K562 (cell line): Measurements from ENCODE around the gene ERC2. TPM values are rescaled to one million over a fixed set of nuclear protein-coding genes. Genes with fewer than 3 reads are reported as not detected.

ENCODE experiments used
- DIDO1 ChIP-seq: fragments of 450-650 bp; IDR thresholded peaks from 2 replicates; pipeline ENCODE4 v1.6.1; 2016; ENCODE audit warnings: low read depth, missing biosample characterization, missing genetic modification characterization
- ELK1 ChIP-seq: sonication (generic); formaldehyde crosslinking; IDR thresholded peaks from 2 replicates; pipeline ENCODE4 v1.8.1; 2022; ENCODE audit warnings: missing genetic modification reagents
- FOXK2 ChIP-seq, 2 experiments: fragments of 450-650 bp; IDR thresholded peaks in 1 of 2; conservative IDR thresholded peaks in 1 of 2; 2 replicates each; pipeline ENCODE4 v1.6.1; 2016; ENCODE audit warnings: low read depth in 2 of 2, mild to moderate bottlenecking in 1 of 2
- MXD1 ChIP-seq: fragments of 250-450 bp; sonication (Bioruptor Pico); IDR thresholded peaks from 2 replicates; pipeline ENCODE4 v1.8.0; 2021; ENCODE audit warnings: borderline replicate concordance, mild to moderate bottlenecking, moderate library complexity; ENCODE audit not compliant: poor library complexity, severe bottlenecking
- NR2F6 ChIP-seq: fragments of 450-650 bp; formaldehyde crosslinking; IDR thresholded peaks from 2 replicates; pipeline ENCODE4 v1.4.0; 2020; ENCODE audit warnings: mild to moderate bottlenecking
- RBM14 ChIP-seq: fragments of 200-400 bp; formaldehyde crosslinking; IDR thresholded peaks from 2 replicates; pipeline ENCODE4 v1.6.1; 2018; ENCODE audit warnings: low read depth, mild to moderate bottlenecking, low read length, moderate library complexity, borderline replicate concordance; ENCODE audit not compliant: insufficient read depth
- ZBTB8A ChIP-seq: fragments of 450-650 bp; IDR thresholded peaks from 2 replicates; pipeline ENCODE4 v1.6.1; 2018; ENCODE audit warnings: mild to moderate bottlenecking, moderate library complexity; ENCODE audit not compliant: partially characterized antibody
- ZBTB9 ChIP-seq: fragments of 450-650 bp; formaldehyde crosslinking; IDR thresholded peaks from 2 replicates; pipeline ENCODE4 v1.4.0; 2020; ENCODE audit warnings: mild to moderate bottlenecking, moderate library complexity
- polyA plus RNA-seq, 8 experiments: library from polyadenylated mRNA; depleted of rRNA in 4 of 8; stranded (reverse) in 5 of 8; unstranded in 3 of 8; fragments of >200 nt; fragmentation: Nextera tagmentation in 2 of 8; fragmentation: Illumina TruSeq in 1 of 8; extraction: Ambion mirVana in 2 of 8; extraction: Trizol in 1 of 8; gene quantifications; 2 replicates each; pipeline versions ENCODE4 v1.2.1 to v1.2.3, GENCODE V29; 2011 to 2014; ENCODE audit warnings: inconsistent platforms in 1 of 8, missing spikeins in 1 of 8
- total RNA-seq, 7 experiments: library from RNA; depleted of rRNA in 6 of 7; stranded (reverse); fragments of >200 nt in 6 of 7; fragmentation: Illumina TruSeq in 2 of 7; extraction: Trizol in 2 of 7; gene quantifications; 2 replicates each; pipeline versions ENCODE4 v1.2.1 to v1.2.3, GENCODE V29; 2011 to 2021; ENCODE audit warnings: low replicate concordance in 1 of 7
- TF ChIP-seq, protein P1 (sequence below), 2 experiments: fragments of 450-650 bp; conservative IDR thresholded peaks; 2 replicates each; pipeline ENCODE4 v1.6.1; 2017; ENCODE audit warnings: mild to moderate bottlenecking in 2 of 2, moderate library complexity in 2 of 2

The ERC2 gene
- total and polyA plus RNA-seq, 9 of the 15 experiments (the other 6 are each of a cell fraction or from before 2014, with no cell fraction given) = 0.04 to 0.18 (median 0.07) TPM; not detected in 2

DNA sequence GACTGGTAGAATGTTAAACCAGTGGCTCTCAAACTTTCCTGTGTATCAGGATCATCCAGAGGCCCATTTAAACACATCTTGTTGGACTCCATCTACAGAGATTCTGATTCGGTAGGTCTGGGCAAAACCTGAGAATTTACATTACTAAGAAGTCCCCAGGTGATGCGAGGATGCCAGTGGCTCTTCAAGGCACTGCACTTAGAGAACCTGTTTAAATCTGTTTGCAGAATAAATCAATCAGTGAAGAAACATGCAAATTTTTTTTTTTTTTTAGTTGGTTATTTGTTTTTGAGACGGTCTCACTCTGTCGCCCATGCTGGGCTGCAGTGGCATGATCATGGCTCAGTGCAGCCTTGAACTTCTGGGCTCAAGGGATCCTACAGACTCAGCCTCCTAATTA, 863.4 kb downstream of the ERC2 start (continued):
- no peak for TF ChIP-seq ELK1 (CRISPR knock-in tag)
- TF ChIP-seq ZBTB8A = no peak
- no peak for TF ChIP-seq DIDO1 (tag)
- no peak for TF ChIP-seq RBM14
- TF ChIP-seq, protein P1, sequence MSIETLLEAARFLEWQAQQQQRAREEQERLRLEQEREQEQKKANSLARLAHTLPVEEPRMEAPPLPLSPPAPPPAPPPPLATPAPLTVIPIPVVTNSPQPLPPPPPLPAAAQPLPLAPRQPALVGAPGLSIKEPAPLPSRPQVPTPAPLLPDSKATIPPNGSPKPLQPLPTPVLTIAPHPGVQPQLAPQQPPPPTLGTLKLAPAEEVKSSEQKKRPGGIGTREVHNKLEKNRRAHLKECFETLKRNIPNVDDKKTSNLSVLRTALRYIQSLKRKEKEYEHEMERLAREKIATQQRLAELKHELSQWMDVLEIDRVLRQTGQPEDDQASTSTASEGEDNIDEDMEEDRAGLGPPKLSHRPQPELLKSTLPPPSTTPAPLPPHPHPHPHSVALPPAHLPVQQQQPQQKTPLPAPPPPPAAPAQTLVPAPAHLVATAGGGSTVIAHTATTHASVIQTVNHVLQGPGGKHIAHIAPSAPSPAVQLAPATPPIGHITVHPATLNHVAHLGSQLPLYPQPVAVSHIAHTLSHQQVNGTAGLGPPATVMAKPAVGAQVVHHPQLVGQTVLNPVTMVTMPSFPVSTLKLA (conservative IDR thresholded peaks at IDR 0.05) = no peak
- TF ChIP-seq NR2F6 = no peak
- no peak for TF ChIP-seq FOXK2 (conservative IDR thresholded peaks at IDR 0.05 in 1 of 2, IDR thresholded peaks at IDR 0.05 in 1 of 2; ENCODE audit: low read depth in 2 of 2)
- TF ChIP-seq ZBTB9 = no peak
- no peak for TF ChIP-seq MXD1
